ENCODE results near the gene URB1. TPM values are rescaled to one million over a fixed set of nuclear protein-coding genes. Genes with fewer than 3 reads are reported as not detected.
"Not testable (repeated sequence)": the region's sequence is repeated elsewhere in the genome, so short reads cannot be mapped to it uniquely, and the experiment has no call there.

The URB1 gene
- total RNA-seq, 2 donors from 2014 or later: 33.4 to 41.4 TPM

DNA sequence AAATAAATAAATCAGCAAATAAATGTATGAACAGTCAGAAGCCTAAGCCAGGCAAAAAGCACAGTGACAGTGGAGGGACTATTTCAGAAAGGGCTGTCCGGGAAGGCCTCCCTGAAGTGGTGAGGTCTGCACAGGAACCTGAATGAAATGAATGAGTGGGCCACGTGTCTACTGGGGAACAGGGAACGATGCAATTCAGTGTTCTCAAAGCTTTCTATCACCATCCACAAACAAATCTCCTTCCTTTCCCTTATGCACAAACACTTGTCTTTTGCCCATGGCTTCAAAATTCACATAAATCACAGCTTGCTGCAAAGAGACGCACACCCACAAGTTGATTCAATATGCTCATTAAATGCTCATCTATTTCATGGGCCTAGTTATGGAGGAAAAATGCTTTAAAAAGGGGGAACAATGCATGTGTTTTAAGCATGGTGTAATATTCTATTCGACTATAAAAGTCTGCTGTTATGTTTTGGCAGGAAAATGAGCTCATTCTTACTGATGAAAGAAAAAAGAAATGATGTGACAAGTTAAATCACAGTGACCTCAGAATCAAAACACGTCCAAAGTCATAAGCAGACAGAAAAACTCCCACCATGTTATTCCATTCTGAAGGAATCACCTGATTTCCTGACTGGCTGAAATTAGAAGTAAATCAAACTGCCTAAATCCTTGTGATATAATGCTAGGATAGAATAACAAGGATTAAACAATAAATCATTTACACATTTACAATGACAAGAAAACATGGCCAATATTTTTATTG, 21.6 kb downstream of the URB1 start:
- 30% methylated on average over 6 of the region's 6 CpGs for WGBS
- Histone ChIP-seq H3K36me3 (no peaks in the 10 kb centered on the region), H3K4me1 (replicated peaks) (peaks cover 28% of the 10 kb centered on the region), H3K27me3 (replicated peaks; ENCODE audit: insufficient read depth) (no peaks in the 10 kb centered on the region), H3K27ac (peak overlapping the region; percentile 85 to 91), H3K4me3 (no peak overlapping the region), H3K9me3 (no peaks in the 10 kb centered on the region)
- TF ChIP-seq CTCF (IDR thresholded peaks at IDR 0.05) (no peak), POLR2A (IDR thresholded peaks at IDR 0.05) (no peak), POLR2AphosphoS5 (IDR thresholded peaks at IDR 0.05) (no peak)
- DNase-seq (ENCODE audit: low spot score): no peak
- intact Hi-C loops (cut with DNase I): loop anchor here (5.0 to 10.0 kb wide), 3 partner anchors 44 to 434 kb away; partner anchors contain the start of gene MIS18A

GRCh38 chr21:32368961-32369360, 23.9 kb downstream of the URB1 start:
- H3K4me3 ChIP-seq; H3K36me3 ChIP-seq; intact Hi-C loops (cut with DNase I); DNase-seq (ENCODE audit: low spot score); H3K9me3 ChIP-seq; H3K27me3 ChIP-seq (replicated peaks; ENCODE audit: insufficient read depth): not testable (repeated sequence)
- Histone ChIP-seq H3K27ac (peak overlapping the region; percentile 85 to 91), H3K4me1 (replicated peaks) (peaks cover 34% of the 10 kb centered on the region)
- 38% methylated on average over 1 of the region's 1 CpG for WGBS

DNA sequence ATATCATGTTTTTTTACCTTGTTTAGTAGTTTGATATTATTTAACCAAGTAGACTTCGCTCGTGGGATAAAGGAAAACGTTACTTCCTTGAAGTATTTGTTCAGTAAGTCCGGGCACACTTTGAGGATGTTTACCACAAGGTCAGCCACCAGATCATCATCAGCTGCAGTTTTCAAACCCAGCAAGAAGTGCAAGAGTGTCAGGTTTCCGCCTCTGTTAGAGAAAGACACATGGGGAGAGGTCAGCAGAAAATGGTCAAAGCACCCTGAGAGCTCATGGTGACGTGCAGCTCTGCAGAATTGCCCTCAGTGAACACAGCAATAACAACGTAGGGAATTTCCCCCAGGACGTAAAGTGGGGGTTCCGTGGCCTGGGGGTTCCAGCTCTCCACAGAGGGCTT, 24.4 kb downstream of the URB1 start:
- 59% methylated on average over 9 of the region's 9 CpGs for WGBS
- intact Hi-C loops (cut with DNase I): no loop called here
- H3K4me3 ChIP-seq: no peak overlapping the region
- no peaks in the 10 kb centered on the region for H3K27me3 ChIP-seq (replicated peaks; ENCODE audit: insufficient read depth)
- H3K9me3 ChIP-seq: no peaks in the 10 kb centered on the region
- peaks cover 34% of the 10 kb centered on the region for H3K4me1 ChIP-seq (replicated peaks)
- TF ChIP-seq POLR2AphosphoS5 (IDR thresholded peaks at IDR 0.05) (peak; percentile 42), POLR2A (IDR thresholded peaks at IDR 0.05) (no peak)
- no peak for DNase-seq (ENCODE audit: low spot score)
- no peaks in the 10 kb centered on the region for H3K36me3 ChIP-seq
- H3K27ac ChIP-seq: peak overlapping the region; percentile 85 to 91

DNA sequence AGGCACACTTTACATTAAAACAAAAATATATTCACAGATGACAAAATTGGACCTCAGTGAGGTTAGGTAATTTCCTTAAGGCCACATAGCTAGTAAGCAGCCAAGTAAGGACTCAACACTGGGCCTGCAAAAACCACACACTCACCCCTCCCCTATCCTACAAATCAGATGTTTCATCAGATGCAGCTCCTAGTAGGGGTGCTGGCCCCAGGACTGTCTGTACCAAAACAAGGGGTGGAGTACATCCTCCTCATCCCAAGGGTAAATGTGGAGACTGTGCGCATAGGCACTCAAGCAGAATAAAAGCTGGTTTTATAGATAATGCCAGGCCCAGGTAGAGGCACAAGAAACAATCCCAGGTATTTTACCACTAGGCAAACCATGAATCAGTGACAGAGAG, 25.7 kb downstream of the URB1 start:
- H3K36me3 ChIP-seq: peaks cover 3 to 5% of the 10 kb centered on the region in 2 donors
- H3K27me3 ChIP-seq (replicated peaks; ENCODE audit: insufficient read depth): no peaks in the 10 kb centered on the region
- peak; percentile 66 for DNase-seq (ENCODE audit: low spot score)
- H3K9me3 ChIP-seq: no peaks in the 10 kb centered on the region
- TF ChIP-seq POLR2A (IDR thresholded peaks at IDR 0.05) (no peak), CTCF (IDR thresholded peaks at IDR 0.05) (no peak), POLR2AphosphoS5 (IDR thresholded peaks at IDR 0.05) (peak; percentile 78)
- intact Hi-C loops (cut with DNase I): no loop called here
- H3K4me1 ChIP-seq (replicated peaks): peaks cover 31% of the 10 kb centered on the region
- H3K27ac ChIP-seq: peak overlapping the region; percentile 85 to 91
- 27% methylated on average over 1 of the region's 1 CpG for WGBS
- no peak overlapping the region for H3K4me3 ChIP-seq

- H3K4me1 ChIP-seq (replicated peaks): peaks cover 26% of the 10 kb centered on the region
- peaks cover 3 to 7% of the 10 kb centered on the region in 2 donors for H3K36me3 ChIP-seq
- intact Hi-C loops (cut with DNase I): no loop called here
- H3K27me3 ChIP-seq (replicated peaks; ENCODE audit: insufficient read depth): no peaks in the 10 kb centered on the region
- H3K27ac ChIP-seq: peak overlapping the region; percentile 85 to 91
- TF ChIP-seq POLR2A (IDR thresholded peaks at IDR 0.05): no peak
- TF ChIP-seq CTCF (IDR thresholded peaks at IDR 0.05): no peak
- TF ChIP-seq POLR2AphosphoS5 (IDR thresholded peaks at IDR 0.05): no peak
- DNase-seq (ENCODE audit: low spot score): no peak
- no peak overlapping the region for H3K4me3 ChIP-seq
- no peaks in the 10 kb centered on the region for H3K9me3 ChIP-seq
- WGBS: 85% methylated on average over 4 of the region's 4 CpGs
These were observed 26.6 kb downstream of the URB1 start for GRCh38 chr21:32366191-32366590.

DNA sequence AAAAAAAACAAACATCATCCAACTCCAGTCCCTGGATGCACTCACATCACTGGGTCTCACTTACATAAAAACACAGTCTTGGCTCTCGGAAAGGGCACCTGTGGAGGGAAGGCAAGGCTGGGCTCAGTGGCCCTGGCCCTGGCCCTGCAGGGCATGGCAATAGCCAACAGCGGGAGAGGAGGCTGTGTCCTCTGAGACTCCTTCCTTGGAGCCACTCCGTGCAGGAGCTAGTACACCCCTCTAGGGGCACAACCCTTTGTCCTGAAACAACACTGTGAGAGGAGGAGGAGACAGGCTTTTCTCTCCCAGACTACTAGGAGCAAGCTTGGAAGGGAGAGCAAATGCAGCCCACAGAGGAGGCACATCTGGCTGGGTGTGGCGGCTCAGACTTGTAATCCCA, 28.0 kb downstream of the URB1 start:
- WGBS: 58% methylated on average over 4 of the region's 4 CpGs
- H3K4me3 ChIP-seq: no peak overlapping the region
- intact Hi-C loops (cut with DNase I): no loop called here
- H3K9me3 ChIP-seq: no peaks in the 10 kb centered on the region
- TF ChIP-seq POLR2AphosphoS5 (IDR thresholded peaks at IDR 0.05) (no peak), CTCF (IDR thresholded peaks at IDR 0.05) (peak in 1 of 4 experiments; percentile 11)
- H3K4me1 ChIP-seq (replicated peaks): peaks cover 33% of the 10 kb centered on the region
- no peaks in the 10 kb centered on the region for H3K27me3 ChIP-seq (replicated peaks; ENCODE audit: insufficient read depth)
- peak overlapping the region; percentile 85 to 91 for H3K27ac ChIP-seq
- H3K36me3 ChIP-seq: peaks cover 3 to 7% of the 10 kb centered on the region in 2 donors
- no peak for DNase-seq (ENCODE audit: low spot score)
